SK-N-SH (cell line): ENCODE results near the gene PSG1. TPM values are rescaled to one million over a fixed set of nuclear protein-coding genes. Genes with fewer than 3 reads are reported as not detected.
"Not testable (repeated sequence)": the region's sequence is repeated elsewhere in the genome, so short reads cannot be mapped to it uniquely, and the experiment has no call there.

Experiments used
- CTCF ChIA-PET: fragments of 300-600, 350-600 bp; formaldehyde crosslinking; extraction: SDS; loops from one replicate; lab custom pipeline; 2021; lab: Yijun Ruan, JAX
- POLR2A ChIA-PET: fragments of 350-600 bp; sonication (Branson Sonifier 250); formaldehyde crosslinking; extraction: SDS; loops from one replicate; lab custom pipeline; 2020; ENCODE audit warnings: antibody characterized with exemption, inconsistent platforms; lab: Yijun Ruan, JAX
- DNase-seq: peaks from one replicate; pipeline ENCODE4 v3.0.0; 2012
- H2AFZ ChIP-seq: fragments of 200-600 bp; sonication (generic); 2 replicates; pipeline ENCODE4 v1.8.1; 2016; ENCODE audit warnings: antibody characterized with exemption, mild to moderate bottlenecking, low read depth
- H3F3A ChIP-seq: fragments of 200-600 bp; sonication (generic); replicated peaks from 2 replicates; pipeline ENCODE3; 2016; ENCODE audit warnings: antibody characterized with exemption, mild to moderate bottlenecking; ENCODE audit not compliant: insufficient read depth
- H3K27ac ChIP-seq, 2 experiments: fragments of 200-500 bp in 1 of 2; fragments of 200-600 bp in 1 of 2; sonication (Bioruptor generic) in 1 of 2; sonication (generic), shearing (Covaris generic) in 1 of 2; 2 replicates each; pipeline versions ENCODE4 v1.5.1 to v1.6.1; 2014 to 2016; ENCODE audit warnings: low read depth in 2 of 2, inconsistent platforms in 1 of 2, low read length in 1 of 2, mild to moderate bottlenecking in 1 of 2, mixed read lengths in 1 of 2
- H3K27me3 ChIP-seq: fragments of 200-600 bp; sonication (generic), shearing (Covaris generic); 2 replicates; pipeline ENCODE4 v1.6.1; 2016; ENCODE audit warnings: mixed run types; ENCODE audit not compliant: insufficient read depth
- H3K36me3 ChIP-seq, 2 experiments: fragments of 200-500 bp in 1 of 2; fragments of 200-600 bp in 1 of 2; sonication (Bioruptor generic) in 1 of 2; sonication (generic) in 1 of 2; replicated peaks in 1 of 2; 2 replicates each; pipeline versions ENCODE3 to v1.5.1; 2014 to 2016; ENCODE audit warnings: low read length in 1 of 2, mild to moderate bottlenecking in 1 of 2; ENCODE audit not compliant: insufficient read depth in 2 of 2, control insufficient read depth in 1 of 2
- H3K4me1 ChIP-seq, 2 experiments: fragments of 200-500 bp in 1 of 2; fragments of 200-600 bp in 1 of 2; sonication (Bioruptor generic) in 1 of 2; sonication (generic), shearing (Covaris generic) in 1 of 2; 2 replicates each; pipeline versions ENCODE4 v1.5.1 to v1.6.1; 2014 to 2016; ENCODE audit warnings: low read depth in 1 of 2, low read length in 1 of 2, mixed run types in 1 of 2; ENCODE audit not compliant: insufficient read depth in 2 of 2, control insufficient read depth in 1 of 2
- H3K4me2 ChIP-seq: fragments of 200-600 bp; sonication (generic), shearing (Covaris generic); 2 replicates; pipeline ENCODE4 v1.6.1; 2017; ENCODE audit warnings: mixed run types
- H3K4me3 ChIP-seq, 2 experiments: fragments of 200-500 bp in 1 of 2; fragments of 200-600 bp in 1 of 2; sonication (Bioruptor generic) in 1 of 2; sonication (generic), shearing (Covaris generic) in 1 of 2; 2 replicates each; pipeline versions ENCODE4 v1.5.1 to v1.8.1; 2014 to 2016; ENCODE audit warnings: low read depth in 2 of 2, inconsistent platforms in 1 of 2, low read length in 1 of 2, mild to moderate bottlenecking in 1 of 2, mixed read lengths in 1 of 2, moderate library complexity in 1 of 2
- H3K79me2 ChIP-seq: fragments of 200-600 bp; sonication (generic); 2 replicates; pipeline ENCODE4 v1.8.1; 2017; ENCODE audit warnings: mild to moderate bottlenecking; ENCODE audit not compliant: insufficient read depth
- H3K9ac ChIP-seq: fragments of 200-600 bp; sonication (generic); 2 replicates; pipeline ENCODE4 v1.6.1; 2017; ENCODE audit warnings: mixed run types
- H3K9me2 ChIP-seq: fragments of 200-600 bp; sonication (generic); 2 replicates; pipeline ENCODE4 v1.6.1; 2017; ENCODE audit warnings: mixed run types
- H3K9me3 ChIP-seq: fragments of 200-600 bp; sonication (generic); 2 replicates; pipeline ENCODE4 v1.6.1; 2017; ENCODE audit warnings: mixed run types, mild to moderate bottlenecking, moderate library complexity
- H4K20me1 ChIP-seq: fragments of 200-600 bp; sonication (generic); 2 replicates; pipeline ENCODE4 v1.6.1; 2017; ENCODE audit warnings: mild to moderate bottlenecking, mixed run types; ENCODE audit not compliant: insufficient read depth
- CTCF ChIP-seq: fragments of 200-600 bp; sonication (generic); IDR thresholded peaks from 2 replicates; pipeline ENCODE4 v1.6.1; 2017; ENCODE audit warnings: antibody characterized with exemption, mild to moderate bottlenecking, moderate library complexity
- FOSL2 ChIP-seq: IDR thresholded peaks from 2 replicates; pipeline ENCODE4 v1.4.0; 2012; ENCODE audit warnings: low read depth, mild to moderate bottlenecking, moderate library complexity, borderline replicate concordance
- MAX ChIP-seq: IDR thresholded peaks from 2 replicates; pipeline ENCODE4 v1.4.0; 2012; ENCODE audit warnings: low read depth
- SMC3 ChIP-seq: IDR thresholded peaks from 2 replicates; pipeline ENCODE4 v1.6.1; 2012; ENCODE audit warnings: low read depth, low read length, improper control_type of control experiment
- TCF12 ChIP-seq: IDR thresholded peaks from 2 replicates; pipeline ENCODE4 v1.4.0; 2012
- WGBS: methylation state at CpG from one replicate; pipeline ENCODE4 v1.1.6; 2017; ENCODE audit warnings: low lambda C conversion rate; 5-methylcytosine and 5-hydroxymethylcytosine counted together
- polyA plus RNA-seq, 3 experiments: library from polyadenylated mRNA; depleted of rRNA; stranded (reverse); fragments of >200 nt; gene quantifications; 2 replicates each; pipeline ENCODE4 v1.2.3, GENCODE V29; 2012

Gene PSG1
- polyA plus RNA-seq, 1 of the 3 experiments (the other 2 are of a cell fraction) = 0.18 TPM

- H2AFZ ChIP-seq, POLR2A ChIA-PET, H3K27ac ChIP-seq, H3K9ac ChIP-seq, CTCF ChIA-PET, H3K4me1 ChIP-seq, H3K36me3 ChIP-seq, H4K20me1 ChIP-seq, H3K4me3 ChIP-seq, H3K79me2 ChIP-seq, H3K27me3 ChIP-seq, H3K9me2 ChIP-seq, H3K4me2 ChIP-seq, H3K9me3 ChIP-seq, H3F3A ChIP-seq: not testable (repeated sequence)
- DNase-seq = peak; percentile 5
- TF ChIP-seq SMC3 (peak; percentile 15; the same call in 1 of the 2 replicates), MAX (0 out of 2 replicates have a peak, but pooled peaks have one; percentile 30), CTCF (peak; percentile 49)
- 54% methylated on average over 8 of the region's 8 CpGs for WGBS
These were observed 1.8 kb upstream of the PSG1 start for GRCh38 chr19:42881279-42881678.

GRCh38 chr19:42880621-42881020, 1.1 kb upstream of the PSG1 start:
- H3K9me2 ChIP-seq, H3F3A ChIP-seq, H3K4me3 ChIP-seq, POLR2A ChIA-PET, H4K20me1 ChIP-seq, CTCF ChIA-PET, H3K27me3 ChIP-seq, H3K27ac ChIP-seq, H3K4me1 ChIP-seq, H3K4me2 ChIP-seq, H3K36me3 ChIP-seq, DNase-seq, H2AFZ ChIP-seq, H3K9ac ChIP-seq, H3K79me2 ChIP-seq, H3K9me3 ChIP-seq: not testable (repeated sequence)
- WGBS = 69% methylated on average over 8 of the region's 9 CpGs

- H3K36me3 ChIP-seq, H3K9me3 ChIP-seq, H3K9me2 ChIP-seq, H4K20me1 ChIP-seq, H3K4me2 ChIP-seq, POLR2A ChIA-PET, DNase-seq, H3K79me2 ChIP-seq, H3K27me3 ChIP-seq, H2AFZ ChIP-seq, CTCF ChIA-PET, H3K4me3 ChIP-seq: not testable (repeated sequence)
- Histone ChIP-seq H3K27ac (peak overlapping the region in 1 of 2 experiments; percentile 88; a peak in 2 of 4 replicates), H3K9ac (peak overlapping the region; percentile 61; the same call in 1 of the 2 replicates), H3K4me1 (peaks cover 0 to 18% of the 10 kb centered on the region in 2 experiments; a peak in 1 of 4 replicates), H3F3A (peaks cover 20% of the 10 kb centered on the region)
- TF ChIP-seq FOSL2 (peak; percentile 10; the same call in 1 of the 2 replicates), TCF12 (0 out of 2 replicates have a peak, but pooled peaks have one; percentile 27)
These were observed 2.9 kb downstream of the PSG1 start for GRCh38 chr19:42876596-42876995.

GRCh38 chr19:42875881-42876280, 3.6 kb downstream of the PSG1 start:
- 18% methylated on average over 1 of the region's 1 CpG for WGBS
- H3K79me2 ChIP-seq, H3K9me2 ChIP-seq, H4K20me1 ChIP-seq, DNase-seq, H3K4me3 ChIP-seq, CTCF ChIA-PET, H3K9me3 ChIP-seq, POLR2A ChIA-PET, H3K27me3 ChIP-seq, H3K36me3 ChIP-seq: not testable (repeated sequence)
- Histone ChIP-seq H3K27ac (peak overlapping the region; percentile 4 to 88; a peak in 3 of 4 replicates), H3K9ac (peak overlapping the region; percentile 61), H2AFZ (peak overlapping the region; percentile 46; the same call in 1 of the 2 replicates), H3K4me2 (0 out of 2 replicates have a peak overlapping the region, but pooled peaks have one; percentile 20), H3F3A (peaks cover 20% of the 10 kb centered on the region), H3K4me1 (peaks cover 0 to 18% of the 10 kb centered on the region in 2 experiments; a peak in 1 of 4 replicates)
